ENCODE measurements around the gene IFT172.
"Not testable (repeated sequence)": the region's sequence is repeated elsewhere in the genome, so short reads cannot be mapped to it uniquely, and the experiment has no call there.

The IFT172 gene

GRCh38 chr2:27425039-27425438 is 64.5 kb downstream of the IFT172 start:
- not testable (repeated sequence) for DNase-seq

GRCh38 chr2:27422958-27423357 is 66.6 kb downstream of the IFT172 start:
- no peak for DNase-seq

GRCh38 chr2:27421660-27422250 is 67.8 kb downstream of the IFT172 start:
- no peak for DNase-seq

GRCh38 chr2:27420996-27421395 is 68.5 kb downstream of the IFT172 start:
- no peak for DNase-seq

- DNase-seq, result no peak
Measured at GRCh38 chr2:27416151-27416550, 73.4 kb downstream of the IFT172 start.

- DNase-seq, result no peak
Measured at GRCh38 chr2:27412419-27413152, 77.0 kb downstream of the IFT172 start.

GRCh38 chr2:27409321-27410073 is 80.0 kb downstream of the IFT172 start, which contains the start of gene PPM1G:
Gene PPM1G (minus strand): TSS chr2:27409591. CDS start chr2:27409422, 169 bp downstream.
- peak; percentile 98 for DNase-seq

- no peak for DNase-seq
Measured at GRCh38 chr2:27408601-27409320, 80.8 kb downstream of the IFT172 start.

- DNase-seq, result no peak
Measured at GRCh38 chr2:27407798-27408491, 81.6 kb downstream of the IFT172 start.

GRCh38 chr2:27400348-27401135 is 89.0 kb downstream of the IFT172 start:
- no peak for DNase-seq

- no peak for DNase-seq
Measured at GRCh38 chr2:27398962-27399361, 90.6 kb downstream of the IFT172 start.

Data from CD4-positive, alpha-beta T cell treated with Interleukin-17A for 4 hours (primary cell).